ENCODE measurements around the gene RRM2. TPM values are rescaled to one million over a fixed set of nuclear protein-coding genes. Genes with fewer than 3 reads are reported as not detected.

RRM2 gene
- total RNA-seq, 1 donor from 2014 or later = 21.2 TPM

DNA sequence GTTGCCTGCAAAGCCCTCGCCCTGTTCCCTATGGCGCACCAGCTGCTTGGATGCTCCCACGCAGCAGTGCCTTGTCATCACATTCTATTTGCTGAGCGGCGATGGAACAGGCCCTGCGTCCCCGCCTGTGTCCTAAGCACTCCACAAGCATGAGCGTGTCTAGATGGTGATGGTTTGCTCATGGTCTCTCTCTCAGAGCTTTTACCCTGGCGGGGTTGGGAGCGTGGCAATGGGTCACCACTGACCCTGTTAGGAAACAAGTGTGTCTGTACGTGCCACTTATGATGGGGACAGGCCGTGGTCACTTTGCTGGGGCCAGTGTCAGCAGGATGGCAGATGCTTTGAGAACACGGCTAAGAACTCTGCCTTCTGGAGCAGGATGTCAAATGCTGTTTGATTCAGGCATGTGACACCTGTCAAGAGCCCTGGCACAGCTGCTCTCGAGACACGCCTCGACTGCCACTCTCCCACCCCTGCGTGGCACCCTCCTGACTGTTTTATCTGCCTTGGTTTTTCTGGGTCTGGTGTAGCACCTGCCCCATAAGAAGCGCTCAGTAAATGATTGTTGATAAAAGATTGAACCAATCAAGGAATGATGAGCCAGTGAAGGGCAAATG lies 44.2 kb downstream of the RRM2 start:
- peaks cover 24% of the 10 kb centered on the region for H3K4me1 Mint-ChIP-seq (ENCODE audit: low read depth, unreplicated experiment)
- peak overlapping the region; percentile 6 for H3K27ac Mint-ChIP-seq (ENCODE audit: unreplicated experiment)
- TF ChIP-seq CTCF (IDR thresholded peaks at IDR 0.05; ENCODE audit: partially characterized antibody, unreplicated experiment) = no peak
- no peak overlapping the region for H3K4me3 Mint-ChIP-seq (ENCODE audit: unreplicated experiment)
- H3K36me3 Mint-ChIP-seq (ENCODE audit: unreplicated experiment) = no peaks in the 10 kb centered on the region
- no peaks in the 10 kb centered on the region for H3K9me3 Mint-ChIP-seq (ENCODE audit: unreplicated experiment)
- no peak for DNase-seq
- H3K27me3 Mint-ChIP-seq (ENCODE audit: unreplicated experiment) = peaks cover 14% of the 10 kb centered on the region

GRCh38 chr2:10167316-10167715 lies 44.8 kb downstream of the RRM2 start:
- H3K27ac Mint-ChIP-seq (ENCODE audit: unreplicated experiment) = no peak overlapping the region
- no peaks in the 10 kb centered on the region for H3K9me3 Mint-ChIP-seq (ENCODE audit: unreplicated experiment)
- H3K27me3 Mint-ChIP-seq (ENCODE audit: unreplicated experiment) = peaks cover 14% of the 10 kb centered on the region
- no peak for TF ChIP-seq CTCF (IDR thresholded peaks at IDR 0.05; ENCODE audit: partially characterized antibody, unreplicated experiment)
- H3K4me3 Mint-ChIP-seq (ENCODE audit: unreplicated experiment) = peak overlapping the region; percentile 34
- peaks cover 29% of the 10 kb centered on the region for H3K4me1 Mint-ChIP-seq (ENCODE audit: low read depth, unreplicated experiment)
- no peak for DNase-seq
- H3K36me3 Mint-ChIP-seq (ENCODE audit: unreplicated experiment) = no peaks in the 10 kb centered on the region

GRCh38 chr2:10168221-10168620 lies 45.7 kb downstream of the RRM2 start:
- peaks cover 33% of the 10 kb centered on the region for H3K4me1 Mint-ChIP-seq (ENCODE audit: low read depth, unreplicated experiment)

DNA sequence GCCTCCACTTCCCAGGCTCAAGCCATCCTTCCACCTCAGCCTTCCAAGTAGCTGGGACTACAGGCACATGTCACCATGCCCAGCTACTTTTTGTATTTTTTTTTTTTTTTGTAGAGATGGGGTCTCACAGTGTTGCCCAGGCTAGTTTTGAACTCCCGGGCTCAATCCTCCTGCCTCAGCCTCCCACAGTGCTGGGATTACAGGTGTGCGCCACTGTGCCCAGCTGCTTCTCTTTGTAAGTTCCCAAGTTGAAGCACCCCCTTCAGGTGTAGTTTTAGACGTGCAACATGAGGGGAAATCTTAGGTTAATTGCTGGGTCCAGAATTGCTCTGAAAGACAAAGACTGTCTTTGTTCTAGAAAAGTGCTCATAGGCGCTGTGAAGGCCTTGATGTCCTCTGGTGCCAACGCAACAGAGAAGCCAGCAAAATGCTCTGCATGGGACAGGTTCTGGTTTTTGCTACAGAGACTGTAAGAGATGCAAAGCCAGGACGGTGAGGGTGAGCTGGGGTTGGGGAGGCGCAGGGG lies 46.6 kb downstream of the RRM2 start:
- no peak for TF ChIP-seq CTCF (IDR thresholded peaks at IDR 0.05; ENCODE audit: partially characterized antibody, unreplicated experiment)
- H3K4me1 Mint-ChIP-seq (ENCODE audit: low read depth, unreplicated experiment) = peaks cover 30% of the 10 kb centered on the region
- no peak overlapping the region for H3K4me3 Mint-ChIP-seq (ENCODE audit: unreplicated experiment)

More at GRCh38 chr2:10168221-10168620, 45.7 kb downstream of the RRM2 start:
- no peaks in the 10 kb centered on the region for H3K9me3 Mint-ChIP-seq (ENCODE audit: unreplicated experiment)
- peaks cover 12% of the 10 kb centered on the region for H3K27me3 Mint-ChIP-seq (ENCODE audit: unreplicated experiment)
- H3K4me3 Mint-ChIP-seq (ENCODE audit: unreplicated experiment) = no peak overlapping the region
- no peak for DNase-seq
- no peaks in the 10 kb centered on the region for H3K36me3 Mint-ChIP-seq (ENCODE audit: unreplicated experiment)
- TF ChIP-seq CTCF (IDR thresholded peaks at IDR 0.05; ENCODE audit: partially characterized antibody, unreplicated experiment) = no peak
- no peak overlapping the region for H3K27ac Mint-ChIP-seq (ENCODE audit: unreplicated experiment)

GRCh38 chr2:10169581-10169980 lies 47.0 kb downstream of the RRM2 start:
- Mint-ChIP-seq H3K27ac (ENCODE audit: unreplicated experiment) (no peak overlapping the region), H3K9me3 (ENCODE audit: unreplicated experiment) (peaks cover 2% of the 10 kb centered on the region), H3K4me3 (ENCODE audit: unreplicated experiment) (no peak overlapping the region), H3K27me3 (ENCODE audit: unreplicated experiment) (peaks cover 8% of the 10 kb centered on the region), H3K4me1 (ENCODE audit: low read depth, unreplicated experiment) (peaks cover 30% of the 10 kb centered on the region), H3K36me3 (ENCODE audit: unreplicated experiment) (no peaks in the 10 kb centered on the region)
- DNase-seq = no peak
- TF ChIP-seq CTCF (IDR thresholded peaks at IDR 0.05; ENCODE audit: partially characterized antibody, unreplicated experiment) = no peak

More for the DNA sequence above, 46.6 kb downstream of the RRM2 start:
- Mint-ChIP-seq H3K27ac (ENCODE audit: unreplicated experiment) (no peak overlapping the region), H3K36me3 (ENCODE audit: unreplicated experiment) (no peaks in the 10 kb centered on the region), H3K9me3 (ENCODE audit: unreplicated experiment) (no peaks in the 10 kb centered on the region), H3K27me3 (ENCODE audit: unreplicated experiment) (peaks cover 8% of the 10 kb centered on the region)
- no peak for DNase-seq
